Spleen (tissue), 7 donors: Measurements from ENCODE around the gene EFEMP2.

Source experiments
- CTCF ChIP-seq, 11 experiments: fragments of 200-600 bp in 7 of 11; fragments of 450-650 bp in 4 of 11; sonication (generic) in 4 of 11; IDR thresholded peaks in 8 of 11; conservative IDR thresholded peaks in 3 of 11; 1 replicate in 7 of 11; 2 replicates in 4 of 11; pipeline versions ENCODE4 v1.4.0 to v1.8.0; 2016 to 2021; ENCODE audit warnings: antibody characterized with exemption in 11 of 11, inconsistent platforms in 4 of 11, mild to moderate bottlenecking in 1 of 11
- POLR2A ChIP-seq, 3 donors: fragments of 450-650 bp; IDR thresholded peaks; one replicate each; pipeline ENCODE4 v1.5.1; 2017; ENCODE audit warnings: antibody characterized with exemption in 3 of 3, mild to moderate bottlenecking in 1 of 3
- POLR2AphosphoS5 ChIP-seq, 3 donors: sonication (generic); formaldehyde crosslinking; IDR thresholded peaks; one replicate each; pipeline ENCODE4 v1.5.1; 2017; ENCODE audit warnings: antibody characterized with exemption in 3 of 3
- donor health status: DM: no; HTN: no; CAD: no; lungs with moderate emphysema.
- donor health status: DM: no; HTN: no; CAD: no.
- donor health status: DM: no; HTN: no; CAD: no.

GRCh38 chr11:65891219-65892136, 18.9 kb upstream of the EFEMP2 start:
- peak in 8 of 11 experiments; percentile 13 to 48 (median 29) for TF ChIP-seq CTCF (IDR thresholded peaks at IDR 0.05 in 8 of 11, conservative IDR thresholded peaks at IDR 0.05 in 3 of 11)
- TF ChIP-seq POLR2A (IDR thresholded peaks at IDR 0.05), result peak in 2 of 3 donors; percentile 48 to 61
- TF ChIP-seq POLR2AphosphoS5 (IDR thresholded peaks at IDR 0.05), result peak; percentile 80 to 89 (median 83)
